Activated CD4-positive, alpha-beta T cell treated with anti-CD3 and anti-CD28 coated beads, Interleukin-2, amount 50 U/mL, for 48 hours (primary cell): Measurements from ENCODE around the gene COG5.
"Not testable (repeated sequence)": the region's sequence is repeated elsewhere in the genome, so short reads cannot be mapped to it uniquely, and the experiment has no call there.

Experiments
- DNase-seq, 2 experiments: peaks; one replicate each; pipeline ENCODE4 v3.0.0-alpha.2; 2020

COG5 gene

DNA sequence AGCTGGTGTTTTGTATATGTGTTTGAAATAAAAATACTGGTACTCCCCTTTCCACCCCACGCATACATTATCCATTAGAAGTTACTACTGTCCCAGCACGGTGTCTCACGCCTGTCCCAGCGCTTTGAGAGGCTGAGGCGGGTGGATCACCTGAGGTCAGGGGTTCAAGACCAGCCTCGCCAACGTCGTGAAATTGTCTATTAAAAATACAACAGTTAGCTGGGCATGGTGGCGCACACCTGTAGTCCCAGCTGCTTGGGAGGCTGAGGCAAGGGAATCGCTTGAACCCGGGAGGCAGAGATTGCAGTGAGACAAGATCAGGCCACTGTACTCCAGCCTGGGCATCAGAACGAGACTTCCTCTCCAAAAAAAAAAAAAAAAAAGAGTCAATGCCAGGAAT is 392.2 kb downstream of the COG5 start:
- no peak for DNase-seq

DNA sequence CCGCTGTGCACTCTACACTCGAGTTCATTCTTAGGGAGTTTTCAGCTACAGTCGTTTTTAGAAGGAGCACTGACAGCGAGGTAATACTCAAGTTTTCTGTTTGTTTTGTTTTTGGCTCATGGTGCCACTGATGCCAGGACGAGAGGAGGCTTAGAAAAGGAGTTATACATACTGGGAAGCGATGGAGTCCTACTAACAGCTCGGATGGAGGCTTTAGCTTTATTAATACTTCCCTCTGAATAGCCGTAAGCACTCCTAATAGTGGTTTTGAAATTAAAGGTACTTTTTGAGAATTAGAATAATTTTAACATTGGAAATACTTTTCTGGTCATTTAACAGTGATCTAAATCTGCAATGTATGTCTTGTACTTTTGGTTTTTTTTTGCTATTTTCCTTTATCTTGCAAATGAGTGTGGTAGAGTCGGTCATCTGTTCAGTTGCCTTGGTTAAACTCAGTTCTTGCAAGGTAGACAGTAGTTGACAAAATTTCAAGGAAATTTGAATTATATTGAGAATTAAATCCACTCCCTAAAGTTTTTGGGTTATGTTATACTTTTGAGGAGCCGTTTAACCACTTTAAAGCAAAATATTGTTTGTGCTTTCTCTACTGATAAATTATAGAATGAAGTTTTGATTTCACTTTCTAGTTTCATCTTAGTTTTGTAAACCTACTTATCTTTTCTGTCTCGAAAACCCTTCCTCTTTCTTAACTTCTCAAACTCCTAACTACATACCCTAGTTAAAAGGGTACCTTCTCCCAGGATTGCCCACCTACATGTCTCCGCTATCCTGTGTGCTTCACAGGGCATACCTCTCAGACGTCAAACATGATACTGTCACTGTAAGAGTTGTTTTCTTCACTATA is 393.4 kb downstream of the COG5 start:
- no peak for DNase-seq

DNA sequence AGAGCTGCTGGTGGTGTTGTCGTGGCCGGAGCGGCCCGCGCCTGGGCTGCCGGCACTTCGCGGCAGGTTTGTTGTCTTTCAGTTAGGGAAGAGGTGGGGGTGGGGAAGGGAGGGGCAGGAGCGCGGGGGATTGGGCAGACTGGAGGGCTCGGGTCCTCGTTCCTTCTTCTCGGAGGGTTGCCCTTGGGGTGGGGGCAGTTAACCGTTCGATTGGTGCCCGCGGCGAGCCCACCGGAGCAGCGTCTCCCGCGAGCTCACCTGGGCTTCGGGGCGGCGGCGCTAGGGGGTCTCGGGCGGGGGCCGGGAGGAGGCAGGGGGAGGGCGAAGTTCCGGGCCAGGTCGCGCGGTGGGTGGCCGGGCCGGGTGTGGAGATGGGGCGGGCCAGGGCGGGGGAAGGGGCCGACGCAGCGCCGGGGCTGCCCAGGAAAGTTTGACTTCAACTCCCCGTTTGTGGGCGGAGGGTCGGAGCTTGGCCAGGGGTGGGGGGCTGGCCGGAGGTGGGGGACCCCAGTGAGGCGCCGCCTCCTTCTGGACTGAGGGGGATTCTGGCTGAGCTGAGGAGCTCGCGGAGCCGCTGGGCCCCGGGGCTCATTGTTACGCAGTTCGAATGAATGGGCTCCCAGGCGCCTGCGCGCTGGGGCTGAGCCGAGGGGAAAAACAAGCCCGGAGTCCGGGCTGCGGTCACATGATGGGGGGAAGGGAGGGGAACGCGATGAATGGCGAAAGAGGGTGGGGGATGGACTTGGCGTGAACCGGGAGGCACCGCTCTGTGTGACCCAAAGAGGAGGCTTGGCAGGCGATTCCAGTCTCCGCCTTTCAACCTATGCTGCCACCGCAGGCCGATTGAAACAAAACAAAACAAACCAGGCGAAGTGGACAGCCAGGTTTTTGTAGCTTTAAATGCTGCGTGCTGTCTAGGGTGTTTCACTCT is 394.3 kb downstream of the COG5 start:
- DNase-seq = peak; percentile 89 to 92

DNA sequence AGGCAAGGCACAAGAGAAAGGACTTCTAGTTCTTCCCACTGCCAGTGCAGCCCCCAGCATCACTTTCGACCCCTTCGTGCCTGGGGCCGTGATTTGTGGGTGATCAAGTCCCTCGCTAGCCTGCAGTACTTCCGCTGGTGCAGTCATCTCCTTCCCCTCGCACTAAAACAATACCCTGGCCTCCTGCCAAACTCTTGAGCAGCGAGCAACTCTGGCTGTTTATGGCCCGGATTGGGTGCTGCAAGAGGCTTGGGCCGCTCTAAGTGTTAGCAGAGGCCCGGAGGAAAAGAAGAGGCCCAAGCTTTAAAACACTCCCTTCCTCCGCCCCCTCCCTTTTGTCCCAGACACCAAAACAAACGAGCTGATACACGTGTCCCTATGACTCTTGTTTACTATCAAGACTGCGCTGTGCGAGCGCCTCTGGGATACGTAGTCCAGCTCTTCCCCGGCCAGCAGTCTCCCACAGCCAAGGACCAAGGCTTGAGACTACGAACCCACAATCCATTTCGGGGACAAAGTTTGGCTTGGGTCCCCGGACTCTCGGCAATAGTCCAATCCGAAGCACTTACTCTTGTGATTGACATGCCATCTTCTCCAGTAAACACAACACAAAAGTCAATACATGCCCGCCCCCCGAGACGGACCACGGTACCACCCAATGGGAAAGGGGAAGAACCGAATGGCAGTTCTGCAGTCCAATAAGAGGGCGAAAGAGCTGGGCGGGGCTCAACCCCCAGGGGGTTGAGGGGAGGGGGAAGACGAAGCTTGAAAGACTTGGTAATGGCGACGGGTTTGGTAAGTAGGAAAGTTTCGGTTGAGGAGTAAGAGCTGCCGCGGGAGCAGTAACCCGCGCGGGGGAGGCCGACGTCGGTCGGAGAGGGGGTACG is 395.2 kb downstream of the COG5 start, which contains the start of gene HBP1:
HBP1 (plus strand) TSS at position 771 of the 887 bp plus-strand sequence. CDS start 10,891 bp downstream, outside the sequence.
- DNase-seq = peak; percentile 96 to 98

DNA sequence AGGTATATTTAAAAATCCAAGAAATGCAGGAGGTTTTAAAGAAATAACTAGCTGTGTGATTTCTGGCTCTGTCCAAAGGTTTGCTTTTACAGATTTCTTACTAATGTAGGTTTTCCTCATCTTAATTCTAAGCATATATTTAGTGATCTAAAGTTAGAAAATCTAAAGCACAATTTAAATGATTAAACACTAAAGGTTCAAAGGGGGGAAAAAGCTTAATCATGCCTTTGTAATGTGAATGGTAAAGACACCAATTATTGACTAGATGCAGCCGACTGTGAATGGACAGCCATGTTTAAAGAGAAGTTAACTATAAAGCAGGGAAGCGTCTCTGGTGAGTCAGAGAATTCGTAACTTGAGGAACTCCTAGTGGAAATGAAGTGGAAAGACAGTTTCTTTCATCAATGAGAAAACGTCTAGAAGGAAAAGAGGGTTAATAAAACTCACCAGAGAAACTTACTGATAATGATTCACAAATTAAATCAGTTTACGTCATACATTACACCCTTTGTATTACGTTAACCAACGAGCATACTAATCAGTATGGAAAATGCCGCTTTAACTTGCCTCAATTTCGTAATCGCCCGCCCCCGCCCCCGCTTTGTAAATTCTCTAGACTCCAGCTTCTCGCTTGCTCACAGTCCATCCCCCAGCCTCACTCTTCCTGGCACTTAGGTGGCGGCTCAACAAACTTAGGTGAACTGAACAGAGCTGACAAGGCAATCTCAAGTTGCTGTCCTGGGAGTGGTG is 396.1 kb downstream of the COG5 start:
- peak; percentile 61 to 72 for DNase-seq

DNA sequence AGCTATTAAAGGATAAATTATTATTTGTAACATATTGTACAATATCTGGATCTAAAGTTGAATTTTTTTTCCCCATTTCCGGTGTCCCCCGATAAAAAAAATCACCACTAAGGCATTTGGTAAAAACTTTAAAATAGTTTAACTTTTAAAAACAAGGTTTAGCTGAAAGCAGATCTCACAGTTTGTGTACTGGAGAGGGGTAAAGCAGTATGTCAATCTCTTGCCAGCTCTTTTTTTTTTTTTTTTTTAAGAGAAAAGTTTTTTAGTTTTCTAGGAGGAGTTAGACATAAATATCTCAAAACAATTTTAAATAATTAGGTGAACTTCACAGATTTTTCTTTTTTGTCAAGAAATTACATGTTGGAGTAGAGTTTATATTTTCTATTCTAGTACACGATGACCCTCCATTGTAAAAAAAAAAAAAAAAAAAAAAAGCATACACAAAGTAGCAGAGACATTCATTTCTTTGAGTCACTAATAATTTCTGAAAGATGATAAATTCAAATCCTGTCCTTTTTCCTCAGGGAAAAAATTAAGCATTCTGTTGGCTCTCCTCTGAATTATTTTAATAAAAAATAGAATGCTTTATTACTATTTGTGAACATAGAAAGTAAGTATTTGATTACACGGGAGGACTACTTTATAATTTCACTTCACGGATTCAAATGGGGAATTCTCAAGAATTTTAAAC is 396.8 kb downstream of the COG5 start:
- no peak for DNase-seq

DNA sequence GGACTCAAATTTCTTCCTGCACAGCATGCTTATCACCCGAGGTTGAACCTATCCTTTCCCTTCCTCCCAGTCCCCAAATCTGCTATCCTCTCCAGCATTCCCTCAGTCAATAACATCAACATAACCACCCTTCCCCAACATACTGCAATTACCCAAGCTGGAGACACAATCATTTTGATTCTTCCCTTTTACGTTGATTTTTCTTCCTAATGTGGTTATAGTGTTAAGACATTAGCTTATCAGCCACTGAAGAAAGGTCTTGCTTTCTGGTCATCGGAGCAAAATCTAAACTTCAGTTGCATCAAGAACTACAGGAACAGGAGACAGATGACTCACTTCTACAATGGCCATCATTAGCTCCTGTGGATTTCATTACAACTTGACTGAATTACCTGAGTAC is 398.4 kb downstream of the COG5 start:
- DNase-seq = no peak

DNA sequence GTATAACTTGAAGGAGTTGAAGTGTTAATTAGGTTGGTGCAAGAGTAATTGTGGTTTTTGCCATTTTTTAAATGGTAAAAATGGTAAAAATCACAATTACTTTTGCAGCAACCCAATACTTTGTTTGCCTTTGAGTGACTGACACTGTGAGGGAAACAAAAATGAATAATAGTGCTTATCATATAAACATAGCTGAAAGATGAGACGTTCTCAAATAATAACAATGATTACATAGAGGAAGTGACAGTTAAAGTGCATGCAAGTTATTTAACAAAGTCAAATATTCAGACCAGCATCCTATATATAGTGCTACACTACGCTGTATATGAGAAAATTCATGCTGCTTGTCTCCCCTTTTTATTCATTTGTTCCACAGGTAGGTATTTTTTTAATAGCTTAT is 399.6 kb downstream of the COG5 start:
- no peak for DNase-seq

DNA sequence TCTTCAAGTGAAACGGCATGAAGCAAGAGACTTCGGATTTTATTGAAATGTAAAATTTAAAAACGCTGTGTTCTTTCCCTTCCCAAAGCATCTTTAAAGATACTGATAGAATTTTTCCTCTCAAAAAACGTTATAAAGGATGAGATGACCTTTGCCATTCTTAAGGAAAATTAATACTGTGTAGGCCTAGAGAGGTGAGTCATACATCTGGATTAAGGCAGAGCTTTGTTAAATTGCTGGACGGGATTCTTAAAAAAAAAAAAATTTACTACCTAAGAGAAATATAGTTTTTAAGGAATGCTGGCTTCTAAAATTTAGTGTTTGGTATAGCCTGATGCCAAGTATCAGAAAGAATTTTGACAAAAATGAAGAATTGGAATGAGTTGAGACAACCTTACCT is 401.2 kb downstream of the COG5 start:
- DNase-seq = no peak

DNA sequence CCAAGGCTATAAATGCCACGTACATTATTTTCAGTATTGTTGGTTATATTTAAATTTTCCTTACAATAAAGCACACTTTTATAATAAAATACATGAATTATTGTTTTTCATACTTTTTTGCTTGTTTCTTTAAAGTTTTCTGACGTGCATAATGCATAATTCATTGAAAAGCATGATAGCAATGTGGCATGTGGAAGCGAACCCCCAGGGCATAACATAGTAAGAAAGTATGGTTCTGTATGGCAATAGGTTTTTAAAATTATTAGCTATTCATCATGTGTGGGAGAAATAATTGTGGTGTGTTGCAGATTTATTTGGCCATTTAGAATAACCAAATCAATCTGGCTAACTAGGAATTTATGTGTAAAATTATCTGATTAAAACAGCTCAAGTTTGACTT is 402.3 kb downstream of the COG5 start:
- no peak for DNase-seq

DNA sequence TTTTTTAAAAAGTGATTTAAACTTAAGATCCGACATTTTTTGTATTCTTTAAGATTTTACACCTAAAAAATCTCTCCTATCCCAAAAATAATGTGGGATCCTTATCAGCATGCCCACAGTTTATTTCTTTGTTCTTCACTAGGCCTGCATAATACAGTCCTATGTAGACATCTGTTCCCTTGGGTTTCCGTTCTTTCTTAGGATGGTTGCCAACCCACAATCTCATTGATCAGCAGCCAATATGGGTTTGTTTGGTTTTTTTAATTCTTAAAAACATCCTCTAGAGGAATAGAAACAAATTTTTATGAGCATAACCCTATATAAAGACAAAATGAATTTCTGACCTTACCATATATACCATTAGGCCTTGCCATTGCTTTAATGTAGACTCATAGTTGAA is 403.3 kb downstream of the COG5 start:
- no peak for DNase-seq

DNA sequence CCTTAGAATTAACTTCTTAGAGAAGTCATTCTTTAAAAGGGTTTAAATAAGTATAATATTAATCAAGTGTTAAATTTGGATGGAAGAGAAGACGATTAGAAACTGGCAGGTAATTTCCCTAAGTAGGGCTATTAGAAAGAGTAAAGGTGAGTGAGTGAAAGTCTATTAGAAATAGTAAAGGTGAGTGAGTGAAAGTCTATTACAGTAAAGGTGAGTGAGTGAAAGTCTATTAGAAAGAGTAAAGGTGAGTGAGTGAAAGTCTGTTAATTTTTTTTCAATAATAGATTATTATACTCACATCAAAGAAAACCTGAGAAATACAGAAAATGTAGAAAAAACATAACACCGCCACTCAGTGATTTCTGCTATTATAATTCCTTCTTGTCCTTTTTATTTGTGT is 405.7 kb downstream of the COG5 start:
- DNase-seq = no peak

DNA sequence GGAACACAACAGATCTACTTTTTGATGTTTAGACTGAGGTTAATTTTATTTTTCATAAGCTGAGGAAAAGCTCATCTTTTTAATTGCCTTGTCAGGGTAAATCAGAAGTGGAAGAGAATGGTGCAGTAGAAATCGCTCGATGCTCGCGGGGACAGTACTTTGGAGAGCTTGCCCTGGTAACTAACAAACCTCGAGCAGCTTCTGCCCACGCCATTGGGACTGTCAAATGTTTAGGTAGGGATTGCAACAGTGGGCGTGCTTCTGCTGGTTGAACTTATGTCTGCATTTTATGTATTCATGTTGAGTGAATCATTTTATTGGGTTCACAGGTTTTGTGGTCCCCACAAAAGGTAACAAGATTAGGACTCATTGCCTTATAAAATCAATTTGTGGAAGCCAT is 406.6 kb downstream of the COG5 start:
- DNase-seq = no peak

DNA sequence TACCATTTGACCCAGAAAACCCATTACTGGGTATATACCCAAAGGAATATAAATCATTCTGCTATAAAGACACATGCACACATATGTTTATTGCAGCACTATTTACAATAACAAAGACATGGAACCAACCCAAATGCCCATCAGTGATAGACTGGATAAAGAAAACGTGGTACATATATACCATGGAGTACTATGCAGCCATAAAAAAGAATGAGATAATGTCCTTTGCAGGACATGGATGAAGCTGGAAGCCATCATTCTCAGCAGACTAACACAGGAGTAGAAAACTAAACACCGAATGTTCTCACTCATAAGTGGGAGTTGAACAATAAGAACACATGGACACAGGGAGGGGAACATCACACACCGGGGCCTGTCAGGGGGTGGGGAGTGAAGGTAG is 408.0 kb downstream of the COG5 start:
- not testable (repeated sequence) for DNase-seq

DNA sequence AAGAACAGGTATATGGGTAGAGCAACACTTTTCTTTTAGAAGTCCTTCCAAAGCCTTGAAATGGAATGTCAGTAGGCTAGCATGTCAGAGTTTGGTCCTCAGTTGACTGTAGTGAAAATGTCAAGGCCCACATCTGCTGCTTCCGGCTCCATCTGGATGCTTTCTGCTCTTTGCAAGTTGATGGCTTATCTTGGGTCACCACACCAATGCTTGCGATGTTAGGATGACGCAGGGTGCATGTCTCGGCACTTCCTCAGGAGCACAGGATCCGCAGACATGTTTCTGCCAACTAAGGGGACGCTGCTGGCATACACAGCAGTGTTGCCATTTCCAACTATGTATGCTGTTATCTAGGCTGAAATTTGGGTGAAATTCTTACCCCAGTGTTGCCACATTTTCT is 408.9 kb downstream of the COG5 start:
- DNase-seq = no peak

DNA sequence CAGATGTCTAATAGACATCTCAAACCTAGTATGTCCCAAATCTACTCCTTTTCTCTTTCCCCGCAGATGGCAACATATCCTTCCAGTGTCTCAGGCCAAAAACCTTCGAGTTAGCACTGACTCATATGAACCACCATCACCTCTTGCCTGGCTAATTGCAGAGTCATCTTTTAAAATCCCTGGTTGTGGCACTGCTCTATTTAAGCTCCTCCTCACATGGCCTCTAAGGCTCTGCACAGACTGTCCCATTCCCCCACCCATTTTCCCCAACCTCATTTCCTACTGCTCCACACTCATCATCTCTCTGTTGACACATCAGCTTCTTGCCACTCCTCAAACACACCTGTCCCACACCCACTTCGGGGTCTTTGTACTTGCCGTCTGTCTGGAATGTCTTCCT is 411.7 kb downstream of the COG5 start:
- DNase-seq = no peak
